SK-N-SH (cell line): Measurements from ENCODE around the gene CDK15. TPM values are rescaled to one million over a fixed set of nuclear protein-coding genes. Genes with fewer than 3 reads are reported as not detected.

ENCODE experiments used
- CTCF ChIA-PET: fragments of 300-600, 350-600 bp; formaldehyde crosslinking; extraction: SDS; loops from one replicate; lab custom pipeline; 2021; lab: Yijun Ruan, JAX
- POLR2A ChIA-PET: fragments of 350-600 bp; sonication (Branson Sonifier 250); formaldehyde crosslinking; extraction: SDS; loops from one replicate; lab custom pipeline; 2020; ENCODE audit warnings: antibody characterized with exemption, inconsistent platforms; lab: Yijun Ruan, JAX
- DNase-seq: peaks from one replicate; pipeline ENCODE4 v3.0.0; 2012
- H2AFZ ChIP-seq: fragments of 200-600 bp; sonication (generic); 2 replicates; pipeline ENCODE4 v1.8.1; 2016; ENCODE audit warnings: antibody characterized with exemption, mild to moderate bottlenecking, low read depth
- H3F3A ChIP-seq: fragments of 200-600 bp; sonication (generic); replicated peaks from 2 replicates; pipeline ENCODE3; 2016; ENCODE audit warnings: antibody characterized with exemption, mild to moderate bottlenecking; ENCODE audit not compliant: insufficient read depth
- H3K27ac ChIP-seq, 2 experiments: fragments of 200-500 bp in 1 of 2; fragments of 200-600 bp in 1 of 2; sonication (Bioruptor generic) in 1 of 2; sonication (generic), shearing (Covaris generic) in 1 of 2; 2 replicates each; pipeline versions ENCODE4 v1.5.1 to v1.6.1; 2014 to 2016; ENCODE audit warnings: low read depth in 2 of 2, inconsistent platforms in 1 of 2, low read length in 1 of 2, mild to moderate bottlenecking in 1 of 2, mixed read lengths in 1 of 2
- H3K27me3 ChIP-seq: fragments of 200-600 bp; sonication (generic), shearing (Covaris generic); 2 replicates; pipeline ENCODE4 v1.6.1; 2016; ENCODE audit warnings: mixed run types; ENCODE audit not compliant: insufficient read depth
- H3K36me3 ChIP-seq, 2 experiments: fragments of 200-500 bp in 1 of 2; fragments of 200-600 bp in 1 of 2; sonication (Bioruptor generic) in 1 of 2; sonication (generic) in 1 of 2; replicated peaks in 1 of 2; 2 replicates each; pipeline versions ENCODE3 to v1.5.1; 2014 to 2016; ENCODE audit warnings: low read length in 1 of 2, mild to moderate bottlenecking in 1 of 2; ENCODE audit not compliant: insufficient read depth in 2 of 2, control insufficient read depth in 1 of 2
- H3K4me1 ChIP-seq, 2 experiments: fragments of 200-500 bp in 1 of 2; fragments of 200-600 bp in 1 of 2; sonication (Bioruptor generic) in 1 of 2; sonication (generic), shearing (Covaris generic) in 1 of 2; 2 replicates each; pipeline versions ENCODE4 v1.5.1 to v1.6.1; 2014 to 2016; ENCODE audit warnings: low read depth in 1 of 2, low read length in 1 of 2, mixed run types in 1 of 2; ENCODE audit not compliant: insufficient read depth in 2 of 2, control insufficient read depth in 1 of 2
- H3K4me2 ChIP-seq: fragments of 200-600 bp; sonication (generic), shearing (Covaris generic); 2 replicates; pipeline ENCODE4 v1.6.1; 2017; ENCODE audit warnings: mixed run types
- H3K4me3 ChIP-seq, 2 experiments: fragments of 200-500 bp in 1 of 2; fragments of 200-600 bp in 1 of 2; sonication (Bioruptor generic) in 1 of 2; sonication (generic), shearing (Covaris generic) in 1 of 2; 2 replicates each; pipeline versions ENCODE4 v1.5.1 to v1.8.1; 2014 to 2016; ENCODE audit warnings: low read depth in 2 of 2, inconsistent platforms in 1 of 2, low read length in 1 of 2, mild to moderate bottlenecking in 1 of 2, mixed read lengths in 1 of 2, moderate library complexity in 1 of 2
- H3K79me2 ChIP-seq: fragments of 200-600 bp; sonication (generic); 2 replicates; pipeline ENCODE4 v1.8.1; 2017; ENCODE audit warnings: mild to moderate bottlenecking; ENCODE audit not compliant: insufficient read depth
- H3K9ac ChIP-seq: fragments of 200-600 bp; sonication (generic); 2 replicates; pipeline ENCODE4 v1.6.1; 2017; ENCODE audit warnings: mixed run types
- H3K9me2 ChIP-seq: fragments of 200-600 bp; sonication (generic); 2 replicates; pipeline ENCODE4 v1.6.1; 2017; ENCODE audit warnings: mixed run types
- H3K9me3 ChIP-seq: fragments of 200-600 bp; sonication (generic); 2 replicates; pipeline ENCODE4 v1.6.1; 2017; ENCODE audit warnings: mixed run types, mild to moderate bottlenecking, moderate library complexity
- H4K20me1 ChIP-seq: fragments of 200-600 bp; sonication (generic); 2 replicates; pipeline ENCODE4 v1.6.1; 2017; ENCODE audit warnings: mild to moderate bottlenecking, mixed run types; ENCODE audit not compliant: insufficient read depth
- EP300 ChIP-seq, 2 experiments: IDR thresholded peaks; 2 replicates each; pipeline versions ENCODE4 v1.4.0 to v1.6.1; 2012; ENCODE audit warnings: borderline replicate concordance in 1 of 2, low read depth in 1 of 2, low read length in 1 of 2
- FOSL2 ChIP-seq: IDR thresholded peaks from 2 replicates; pipeline ENCODE4 v1.4.0; 2012; ENCODE audit warnings: low read depth, mild to moderate bottlenecking, moderate library complexity, borderline replicate concordance
- FOXM1 ChIP-seq: IDR thresholded peaks from 2 replicates; pipeline ENCODE4 v1.4.0; 2012; ENCODE audit warnings: low read depth, mild to moderate bottlenecking
- JUND ChIP-seq: IDR thresholded peaks from 2 replicates; pipeline ENCODE4 v1.4.0; 2012
- NFIC ChIP-seq: IDR thresholded peaks from 2 replicates; pipeline ENCODE4 v1.4.0; 2012; ENCODE audit warnings: borderline replicate concordance
- TCF12 ChIP-seq: IDR thresholded peaks from 2 replicates; pipeline ENCODE4 v1.4.0; 2012
- WGBS: methylation state at CpG from one replicate; pipeline ENCODE4 v1.1.6; 2017; ENCODE audit warnings: low lambda C conversion rate; 5-methylcytosine and 5-hydroxymethylcytosine counted together
- polyA plus RNA-seq, 3 experiments: library from polyadenylated mRNA; depleted of rRNA; stranded (reverse); fragments of >200 nt; gene quantifications; 2 replicates each; pipeline ENCODE4 v1.2.3, GENCODE V29; 2012
- TF ChIP-seq, protein P1 (sequence below): IDR thresholded peaks from 2 replicates; pipeline ENCODE4 v1.4.0; 2012; ENCODE audit warnings: low read depth, borderline replicate concordance
- TF ChIP-seq, protein P2 (sequence below): IDR thresholded peaks from 2 replicates; pipeline ENCODE4; 2012

Gene CDK15
- polyA plus RNA-seq, 1 of the 3 experiments (the other 2 are of a cell fraction), result 1.8 TPM

DNA sequence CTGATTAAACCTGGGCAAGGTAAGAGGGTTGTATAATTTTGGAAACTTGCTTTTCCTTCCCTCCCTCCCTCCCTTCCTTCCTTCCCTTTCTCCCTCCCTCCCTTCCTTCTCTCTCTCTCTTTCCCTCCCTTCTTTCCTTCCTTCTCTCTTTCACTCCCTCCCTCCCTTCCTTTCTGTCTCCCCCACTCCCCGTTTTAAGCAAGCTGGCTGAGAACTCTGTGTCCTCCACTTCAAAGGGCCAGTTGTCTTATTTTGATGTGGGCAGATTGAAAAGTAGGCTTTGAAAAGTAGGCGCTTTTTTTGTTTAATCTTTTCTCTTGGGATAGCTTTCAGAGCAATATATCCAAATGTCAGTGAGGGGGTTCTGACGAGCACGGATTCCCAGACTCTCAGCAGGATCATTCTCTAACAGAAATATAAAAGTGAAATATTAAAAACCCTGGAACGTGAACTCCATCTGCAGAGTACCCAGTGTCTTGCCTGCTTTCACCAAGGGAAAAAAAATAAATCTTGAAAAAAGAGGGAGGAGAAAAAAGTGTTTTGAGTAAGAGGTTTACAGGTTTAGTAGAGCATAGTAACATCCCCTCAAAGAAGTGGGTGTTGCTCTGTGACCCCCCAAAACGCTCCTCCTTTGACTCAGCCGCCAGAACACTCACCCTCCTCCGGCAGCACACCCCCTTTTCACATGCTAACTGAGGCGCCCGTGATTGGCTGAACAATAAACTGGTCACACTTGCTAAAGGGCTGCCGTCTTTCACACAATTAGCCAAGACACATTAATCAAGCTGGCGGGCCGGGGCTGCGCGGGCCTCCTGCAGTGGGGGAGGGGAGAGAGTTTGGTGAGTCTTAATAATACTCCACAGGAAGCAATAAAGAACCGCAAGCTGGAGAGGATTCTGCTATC lies 52.2 kb downstream of the CDK15 start:
- H3K79me2 ChIP-seq, result peaks cover 11% of the 10 kb centered on the region; the same call in 1 of the 2 replicates
- peaks cover 3 to 38% of the 10 kb centered on the region in 2 experiments for H3K4me1 ChIP-seq
- H3K9me3 ChIP-seq, result no peaks in the 10 kb centered on the region
- H3K9ac ChIP-seq, result no peak overlapping the region
- 90% methylated on average over 16 of the region's 16 CpGs for WGBS
- H3K4me3 ChIP-seq, result no peak overlapping the region
- no peak overlapping the region for H3K4me2 ChIP-seq
- ChIA-PET POLR2A (no interaction called here), CTCF (interaction anchor here (0.9 to 5.8 kb wide), 15 partner anchors 11 to 319 kb away, joined by 3 to 76 read pairs (median 8); partner anchors contain the start of gene CDK15)
- H4K20me1 ChIP-seq, result no peaks in the 10 kb centered on the region
- no peaks in the 10 kb centered on the region for H3K27me3 ChIP-seq
- H3K36me3 ChIP-seq, result no peaks in the 10 kb centered on the region
- no peak for DNase-seq
- TF ChIP-seq FOXM1 (no peak), FOSL2 (no peak)
- TF ChIP-seq, protein P1, sequence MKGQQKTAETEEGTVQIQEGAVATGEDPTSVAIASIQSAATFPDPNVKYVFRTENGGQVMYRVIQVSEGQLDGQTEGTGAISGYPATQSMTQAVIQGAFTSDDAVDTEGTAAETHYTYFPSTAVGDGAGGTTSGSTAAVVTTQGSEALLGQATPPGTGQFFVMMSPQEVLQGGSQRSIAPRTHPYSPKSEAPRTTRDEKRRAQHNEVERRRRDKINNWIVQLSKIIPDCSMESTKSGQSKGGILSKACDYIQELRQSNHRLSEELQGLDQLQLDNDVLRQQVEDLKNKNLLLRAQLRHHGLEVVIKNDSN, result no peak
- no peak overlapping the region for H2AFZ ChIP-seq
- no peaks in the 10 kb centered on the region for H3K9me2 ChIP-seq
- peaks cover 31% of the 10 kb centered on the region for H3F3A ChIP-seq
- peak overlapping the region in 1 of 2 experiments; percentile 41; a peak in 1 of 4 replicates for H3K27ac ChIP-seq

DNA sequence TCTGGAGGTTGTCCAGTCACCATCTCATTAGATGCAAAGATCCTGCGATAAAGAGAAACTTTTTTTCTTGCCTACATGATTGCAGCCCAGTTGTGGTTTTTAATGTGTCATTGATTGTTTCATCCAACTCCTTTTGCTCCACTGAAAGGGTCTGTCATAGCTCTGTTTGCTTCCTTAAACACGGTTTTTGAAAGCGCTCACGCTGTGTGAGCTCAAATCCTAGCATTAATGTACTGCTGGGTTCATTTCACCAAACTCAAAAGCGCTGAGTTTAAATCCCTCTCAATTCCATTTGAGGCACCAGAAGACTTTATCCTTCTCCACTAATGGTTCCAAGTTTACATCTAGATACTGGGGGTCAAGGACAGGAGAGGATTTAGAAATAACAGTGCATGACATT lies 53.6 kb downstream of the CDK15 start:
- Histone ChIP-seq H3K9me3 (no peaks in the 10 kb centered on the region), H3K27me3 (no peaks in the 10 kb centered on the region), H3K4me1 (peaks cover 3 to 27% of the 10 kb centered on the region in 2 experiments), H3K4me3 (no peak overlapping the region), H3K9me2 (no peaks in the 10 kb centered on the region), H4K20me1 (no peaks in the 10 kb centered on the region), H3K36me3 (no peaks in the 10 kb centered on the region), H2AFZ (peak overlapping the region; percentile 63; the same call in 1 of the 2 replicates), H3K79me2 (peaks cover 11% of the 10 kb centered on the region; the same call in 1 of the 2 replicates), H3K9ac (no peak overlapping the region), H3K27ac (peak overlapping the region; percentile 41 to 53; a peak in 3 of 4 replicates), H3F3A (peaks cover 18% of the 10 kb centered on the region), H3K4me2 (peak overlapping the region; percentile 9; the same call in 1 of the 2 replicates)
- CTCF ChIA-PET, result interaction anchor here (0.6 to 5.8 kb wide), 49 partner anchors 9 to 348 kb away, joined by 3 to 76 read pairs (median 7); partner anchors contain the start of genes ALS2 and CDK15
- POLR2A ChIA-PET, result no interaction called here
- TF ChIP-seq FOSL2, result no peak; the same call in 1 of the 2 replicates
- TF ChIP-seq JUND, result 0 out of 2 replicates have a peak, but pooled peaks have one; percentile 17
- TF ChIP-seq EP300 (IDR thresholded peaks at IDR 0.05; ENCODE audit: borderline replicate concordance in 1 of 2, low read depth in 1 of 2, low read length in 1 of 2), result 0 out of 4 replicates have a peak, but pooled peaks of 1 of the 2 experiments have one; percentile 43
- TF ChIP-seq TCF12, result peak; percentile 35; the same call in 1 of the 2 replicates
- TF ChIP-seq NFIC, result peak; percentile 29; the same call in 1 of the 2 replicates
- TF ChIP-seq, protein P2, sequence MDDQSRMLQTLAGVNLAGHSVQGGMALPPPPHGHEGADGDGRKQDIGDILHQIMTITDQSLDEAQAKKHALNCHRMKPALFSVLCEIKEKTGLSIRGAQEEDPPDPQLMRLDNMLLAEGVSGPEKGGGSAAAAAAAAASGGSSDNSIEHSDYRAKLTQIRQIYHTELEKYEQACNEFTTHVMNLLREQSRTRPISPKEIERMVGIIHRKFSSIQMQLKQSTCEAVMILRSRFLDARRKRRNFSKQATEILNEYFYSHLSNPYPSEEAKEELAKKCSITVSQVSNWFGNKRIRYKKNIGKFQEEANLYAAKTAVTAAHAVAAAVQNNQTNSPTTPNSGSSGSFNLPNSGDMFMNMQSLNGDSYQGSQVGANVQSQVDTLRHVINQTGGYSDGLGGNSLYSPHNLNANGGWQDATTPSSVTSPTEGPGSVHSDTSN, result peak; percentile 56; the same call in 1 of the 2 replicates
- no peak for TF ChIP-seq FOXM1
- WGBS, result 81% methylated on average over 5 of the region's 5 CpGs
- DNase-seq, result no peak
